GM21717 (cell line): Measurements from ENCODE around the gene KIAA1958.
A peak's percentile ranks its signal among the peaks of the same experiment; 100 is the strongest.

Experiments
- ATAC-seq: cut with Tn5 transposase; IDR thresholded peaks from one replicate; pipeline ENCODE4 v1.9.1; 2021; ENCODE audit warnings: mild to moderate bottlenecking, moderate library complexity; ENCODE audit not compliant: unreplicated experiment

KIAA1958 gene

GRCh38 chr9:112705768-112706427 is 219.3 kb downstream of the KIAA1958 start:
- no peak for ATAC-seq

GRCh38 chr9:112711050-112711689 is 224.5 kb downstream of the KIAA1958 start:
- no peak for ATAC-seq

- no peak for ATAC-seq
These were observed 226.1 kb downstream of the KIAA1958 start for GRCh38 chr9:112712678-112713077.

- peak; percentile 91 for ATAC-seq
These were observed 231.2 kb downstream of the KIAA1958 start, which contains the start of gene INIP for GRCh38 chr9:112717661-112718331. INIP (minus strand) TSS chr9:112718117; CDS start chr9:112716485, 1,632 bp downstream.
